GM12878 (cell line): ENCODE results near the gene CDK3. TPM values are rescaled to one million over a fixed set of nuclear protein-coding genes. Genes with fewer than 3 reads are reported as not detected.

Experiments
- ATAC-seq: fragments of 200-7000 bp; cut with Tn5 transposase; 3 replicates; pipeline ENCODE4 v1.9.1; 2020; ENCODE audit warnings: mild to moderate bottlenecking, moderate library complexity
- BruUV-seq: library from RNA; stranded (reverse); fragments of 400-500 nt; replicated peaks from 2 replicates; lab custom pipeline; 2021; lab: Mats Ljungman, UMichigan
- CTCF ChIA-PET: fragments of 300-600 bp; sonication (Branson Sonifier 250); formaldehyde crosslinking; extraction: SDS; loops from one replicate; lab custom pipeline; 2021; ENCODE audit warnings: inconsistent platforms; lab: Yijun Ruan, JAX
- POLR2A ChIA-PET: fragments of 350-600 bp; formaldehyde crosslinking; extraction: SDS; loops from one replicate; lab custom pipeline; 2021; ENCODE audit warnings: inconsistent platforms; lab: Charles Lee
- RAD21 ChIA-PET: fragments of 300-600 bp; sonication (Branson Sonifier 250); formaldehyde crosslinking; loops from one replicate; lab custom pipeline; 2023; ENCODE audit warnings: antibody characterized with exemption; ENCODE audit not compliant: unreplicated experiment; lab: Charles Lee
- SMC1A ChIA-PET: fragments of 300-600 bp; sonication (Branson Sonifier 250); formaldehyde crosslinking; loops from one replicate; lab custom pipeline; 2023; ENCODE audit not compliant: unreplicated experiment, uncharacterized antibody; lab: Charles Lee
- DNase-seq: peaks from one replicate; pipeline ENCODE4 v3.0.0-alpha.2; 2011; ENCODE audit warnings: low read depth, low spot score
- FAIRE-seq: peaks from 3 replicates; lab custom pipeline; 2011; peaks lifted over from hg19 to GRCh38; lab: Jason Lieb, UNC
- H2AFZ ChIP-seq: 2 replicates; pipeline ENCODE4 v1.6.0; 2011; ENCODE audit warnings: low read depth, low read length, control low read depth; ENCODE audit not compliant: control insufficient read depth
- H3K27ac ChIP-seq: 2 replicates; pipeline ENCODE4 v1.5.1; 2011; ENCODE audit warnings: control low read depth; ENCODE audit not compliant: control insufficient read depth, insufficient read depth
- H3K27me3 ChIP-seq, 2 experiments: replicated peaks in 1 of 2; 2 replicates each; pipeline versions ENCODE4 v1.6.0 to v1.6.1; 2011; ENCODE audit warnings: low read length in 1 of 2; ENCODE audit not compliant: control insufficient read depth in 2 of 2, insufficient read depth in 2 of 2
- H3K36me3 ChIP-seq, 2 experiments: 2 replicates each; pipeline ENCODE4 v1.5.1; 2011; ENCODE audit warnings: low read length in 1 of 2; ENCODE audit not compliant: control insufficient read depth in 2 of 2, insufficient read depth in 2 of 2
- H3K4me1 ChIP-seq: 2 replicates; pipeline ENCODE4 v1.6.1; 2011; ENCODE audit warnings: mild to moderate bottlenecking, low read length, moderate library complexity, mixed read lengths; ENCODE audit not compliant: control insufficient read depth, insufficient read depth
- H3K4me2 ChIP-seq: 2 replicates; pipeline ENCODE4 v1.6.0; 2011; ENCODE audit warnings: control low read depth; ENCODE audit not compliant: control insufficient read depth, insufficient read depth
- H3K4me3 ChIP-seq: fragments of 200-600 bp; sonication (generic); 2 replicates; pipeline ENCODE4 v1.5.1; 2016
- H3K79me2 ChIP-seq: 2 replicates; pipeline ENCODE4 v1.6.0; 2011; ENCODE audit warnings: low read length; ENCODE audit not compliant: control insufficient read depth, insufficient read depth
- H3K9ac ChIP-seq: 2 replicates; pipeline ENCODE4 v1.8.0; 2011; ENCODE audit warnings: low read length, control low read depth, mixed read lengths; ENCODE audit not compliant: control insufficient read depth, insufficient read depth
- H3K9me3 ChIP-seq: replicated peaks from 3 replicates; pipeline ENCODE4 v1.5.1; 2011; ENCODE audit warnings: mild to moderate bottlenecking, low read length; ENCODE audit not compliant: control insufficient read depth, insufficient read depth
- H4K20me1 ChIP-seq: 2 replicates; pipeline ENCODE4 v1.6.0; 2011; ENCODE audit not compliant: control insufficient read depth, insufficient read depth
- BRCA1 ChIP-seq: IDR thresholded peaks from 2 replicates; pipeline ENCODE4 v1.6.1; 2011; ENCODE audit warnings: low read depth, low read length, improper control_type of control experiment
- DPF2 ChIP-seq: fragments of 450-650 bp; IDR thresholded peaks from 2 replicates; pipeline ENCODE4 v1.6.1; 2017; ENCODE audit warnings: mild to moderate bottlenecking
- EGR1 ChIP-seq, 2 experiments: IDR thresholded peaks; 1 replicate in 1 of 2; 2 replicates in 1 of 2; pipeline ENCODE4 v1.6.1; 2011 to 2012; ENCODE audit warnings: low read depth in 2 of 2, low read length in 2 of 2, borderline replicate concordance in 1 of 2, mild to moderate bottlenecking in 1 of 2, moderate library complexity in 1 of 2
- FOXM1 ChIP-seq: IDR thresholded peaks from 2 replicates; pipeline ENCODE4 v1.6.1; 2012; ENCODE audit warnings: low read depth, mild to moderate bottlenecking, inconsistent platforms, low read length, moderate library complexity
- HDAC6 ChIP-seq: fragments of 200-600 bp; sonication (generic); IDR thresholded peaks from one replicate; pipeline ENCODE4 v1.8.0; 2017; ENCODE audit warnings: antibody characterized with exemption; ENCODE audit not compliant: unreplicated experiment
- IKZF2 ChIP-seq, 2 experiments: fragments of 450-650 bp; IDR thresholded peaks; 2 replicates each; pipeline ENCODE4 v1.6.1; 2017; ENCODE audit warnings: mild to moderate bottlenecking in 2 of 2, moderate library complexity in 2 of 2
- MEF2A ChIP-seq: IDR thresholded peaks from 2 replicates; pipeline ENCODE4 v1.6.1; 2011; ENCODE audit warnings: low read depth, mild to moderate bottlenecking, low read length, moderate library complexity; ENCODE audit not compliant: insufficient read depth
- MEF2B ChIP-seq: fragments of 450-650 bp; IDR thresholded peaks from 2 replicates; pipeline ENCODE4 v1.6.1; 2018; ENCODE audit warnings: mild to moderate bottlenecking, moderate library complexity; ENCODE audit not compliant: partially characterized antibody, poor library complexity, severe bottlenecking
- NBN ChIP-seq: fragments of 450-650 bp; IDR thresholded peaks from 2 replicates; pipeline ENCODE4 v1.6.1; 2016
- RUNX3 ChIP-seq: IDR thresholded peaks from 2 replicates; pipeline ENCODE4 v1.6.1; 2012; ENCODE audit warnings: low read length, inconsistent platforms
- TARDBP ChIP-seq: IDR thresholded peaks from 2 replicates; pipeline ENCODE4 v1.6.1; 2016; ENCODE audit warnings: borderline replicate concordance
- ZBTB40 ChIP-seq: fragments of 450-650 bp; IDR thresholded peaks from 2 replicates; pipeline ENCODE4 v1.6.1; 2016; ENCODE audit warnings: mild to moderate bottlenecking, moderate library complexity, borderline replicate concordance
- ZNF622 ChIP-seq: fragments of 450-650 bp; IDR thresholded peaks from 2 replicates; pipeline ENCODE4 v1.6.1; 2017; ENCODE audit warnings: mild to moderate bottlenecking, inconsistent platforms
- ZZZ3 ChIP-seq: IDR thresholded peaks from 2 replicates; pipeline ENCODE4 v1.6.1; 2011; ENCODE audit warnings: low read depth; ENCODE audit not compliant: control insufficient read depth, insufficient read length
- WGBS: methylation state at CpG from one replicate; pipeline ENCODE4 v1.1.6; 2016; ENCODE audit warnings: low lambda C conversion rate; ENCODE audit not compliant: insufficient replicate concordance, insufficient coverage; ENCODE audit errors: missing lambda C conversion rate; 5-methylcytosine and 5-hydroxymethylcytosine counted together
- in situ Hi-C: fragments of 300-500 bp; cut with MboI; formaldehyde crosslinking; loops from 9 replicates; pipeline ENCODE4 v1.14.3; 2018; ENCODE audit warnings: mixed read lengths
- intact Hi-C: fragments of 100-400 bp; cut with micrococcal nuclease; formaldehyde crosslinking; loops from one replicate; pipeline ENCODE4 v1.14.2; 2022; ENCODE audit not compliant: unreplicated experiment
- polyA plus RNA-seq, 11 experiments: library from polyadenylated mRNA; depleted of rRNA in 4 of 11; unstranded in 6 of 11; stranded (reverse) in 5 of 11; fragments of >200 nt; fragmentation: Nextera tagmentation in 4 of 11; fragmentation: Illumina TruSeq in 1 of 11; extraction: Ambion mirVana in 4 of 11; extraction: Trizol in 1 of 11; gene quantifications; 1 replicate in 1 of 11; 2 replicates in 10 of 11; pipeline versions ENCODE4 v1.2.1 to v1.2.3, GENCODE V29; 2011 to 2016; ENCODE audit warnings: inconsistent platforms in 2 of 11, missing spikeins in 2 of 11, low read depth in 1 of 11
- total RNA-seq, 4 experiments: library from RNA; depleted of rRNA in 3 of 4; stranded (reverse); fragments of >200 nt in 3 of 4; fragmentation: Illumina TruSeq in 1 of 4; extraction: Trizol in 1 of 4; gene quantifications; 2 replicates each; pipeline versions ENCODE4 v1.2.1 to v1.2.3, GENCODE V29; 2013 to 2021

Gene CDK3
- total and polyA plus RNA-seq, 10 of the 15 experiments (the other 5 are each of a cell fraction or from before 2014, with no cell fraction given): 1.1 to 7.1 (median 4.2) TPM

DNA sequence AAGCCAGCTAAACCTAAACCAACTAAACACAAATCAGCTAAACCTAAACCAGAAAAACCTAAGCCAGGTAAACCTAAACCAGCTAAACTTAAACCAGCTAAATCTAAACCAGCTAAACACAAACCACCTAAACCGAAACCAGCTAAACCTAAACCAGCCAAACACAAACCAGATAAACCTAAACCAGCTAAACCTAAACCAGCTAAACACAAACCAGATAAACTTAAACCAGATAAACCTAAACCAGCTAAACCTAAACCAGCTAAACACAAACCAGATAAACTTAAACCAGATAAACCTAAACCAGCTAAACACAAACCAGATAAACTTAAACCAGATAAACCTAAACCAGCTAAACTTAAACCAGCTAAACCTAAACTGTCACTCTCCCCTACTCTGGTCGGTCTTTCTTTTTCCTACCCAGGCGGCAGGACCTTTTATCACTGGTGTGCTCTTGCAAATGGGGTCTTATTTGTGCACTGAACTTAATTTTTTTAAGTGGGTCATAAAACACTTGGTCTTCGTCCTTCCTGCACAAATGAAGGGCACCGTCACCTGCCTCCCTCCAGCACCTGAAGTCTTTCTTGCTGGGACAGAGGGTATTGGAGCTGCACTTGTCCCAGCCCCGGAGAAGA is 19.3 kb downstream of the CDK3 start:
- POLR2A ChIA-PET: no interaction called here

More for the DNA sequence above, 19.3 kb downstream of the CDK3 start:
- WGBS: 31% methylated on average over 6 of the region's 6 CpGs
- Histone ChIP-seq H3K4me1 (no peaks in the 10 kb centered on the region), H2AFZ (no peak overlapping the region), H3K9ac (no peak overlapping the region), H3K36me3 (no peaks in the 10 kb centered on the region), H3K27ac (no peak overlapping the region), H3K27me3 (no peaks in the 10 kb centered on the region), H3K79me2 (no peaks in the 10 kb centered on the region), H3K9me3 (no peaks in the 10 kb centered on the region), H4K20me1 (no peaks in the 10 kb centered on the region), H3K4me3 (no peak overlapping the region), H3K4me2 (no peak overlapping the region)
- ATAC-seq (no peak), DNase-seq (no peak), FAIRE-seq (no peak)
- intact Hi-C loops (no loop called here), in situ Hi-C loops (no loop called here)
- BruUV-seq: no TSS peak
- CTCF ChIA-PET: interaction anchor here (0.8 to 2.2 kb wide), 10 partner anchors 10 to 282 kb away, joined by 3 to 9 read pairs (median 4); partner anchors contain the start of genes CDK3 and MRPL38
- SMC1A ChIA-PET: interaction anchor here (0.9 to 1.6 kb wide), 8 partner anchors 10 to 280 kb away, joined by 3 to 4 read pairs (median 3); no protein-coding TSS in a partner anchor
- TF ChIP-seq ZBTB40 (no peak), MEF2A (no peak), TARDBP (no peak), ZZZ3 (no peak), IKZF2 (IDR thresholded peaks at IDR 0.05) (no peak), FOXM1 (no peak), DPF2 (no peak), HDAC6 (no peak), MEF2B (no peak), BRCA1 (no peak), RUNX3 (no peak), ZNF622 (no peak), NBN (no peak), EGR1 (IDR thresholded peaks at IDR 0.05; ENCODE audit: borderline replicate concordance in 1 of 2, low read depth in 2 of 2, low read length in 2 of 2) (no peak)
- RAD21 ChIA-PET: interaction anchor here (1.3 to 1.6 kb wide), 2 partner anchors 259 to 346 kb away, joined by 4 to 7 read pairs; no protein-coding TSS in a partner anchor
